H9 (cell line): ENCODE data around the gene SPTLC1. TPM values are rescaled to one million over a fixed set of nuclear protein-coding genes. Genes with fewer than 3 reads are reported as not detected.
A peak's percentile ranks its signal among the peaks of the same experiment; 100 is the strongest.

Experiments
- DNase-seq: peaks from one replicate; pipeline ENCODE4 v3.0.0-alpha.2; 2017
- H2AFZ ChIP-seq: one replicate; pipeline ENCODE4 v1.6.1; 2013; ENCODE audit warnings: mild to moderate bottlenecking, low read length, control low read depth, moderate library complexity
- H2AK5ac ChIP-seq: 2 replicates; pipeline ENCODE4 v1.6.1; 2013; ENCODE audit warnings: low read length, control low read depth, mixed read lengths; ENCODE audit not compliant: insufficient read length
- H2BK120ac ChIP-seq: one replicate; pipeline ENCODE4 v1.6.1; 2013; ENCODE audit warnings: low read depth, mild to moderate bottlenecking, low read length, control low read depth, inconsistent platforms; ENCODE audit not compliant: poor library complexity, severe bottlenecking
- H2BK12ac ChIP-seq: 2 replicates; pipeline ENCODE4 v1.6.1; 2013; ENCODE audit warnings: low read length, control low read depth, mixed read lengths, low read depth; ENCODE audit not compliant: insufficient read length
- H2BK15ac ChIP-seq: 2 replicates; pipeline ENCODE4 v1.6.1; 2013; ENCODE audit warnings: low read depth, low read length, control low read depth
- H2BK20ac ChIP-seq: one replicate; pipeline ENCODE4 v1.6.1; 2013; ENCODE audit warnings: low read depth, mild to moderate bottlenecking, low read length, control low read depth, inconsistent platforms; ENCODE audit not compliant: poor library complexity, severe bottlenecking
- H2BK5ac ChIP-seq: 2 replicates; pipeline ENCODE4 v1.6.1; 2013; ENCODE audit warnings: low read length, control low read depth, mixed read lengths; ENCODE audit not compliant: insufficient read length
- H3K14ac ChIP-seq: 2 replicates; pipeline ENCODE4 v1.6.1; 2013; ENCODE audit warnings: low read length, control low read depth; ENCODE audit not compliant: insufficient read depth
- H3K18ac ChIP-seq: 2 replicates; pipeline ENCODE4 v1.6.1; 2013; ENCODE audit warnings: low read depth, mild to moderate bottlenecking, mixed read lengths, low read length, control low read depth; ENCODE audit not compliant: insufficient read length
- H3K23ac ChIP-seq: 2 replicates; pipeline ENCODE4 v1.6.1; 2013; ENCODE audit warnings: low read length, control low read depth, mixed read lengths, low read depth; ENCODE audit not compliant: insufficient read length
- H3K23me2 ChIP-seq: 2 replicates; pipeline ENCODE4 v1.6.1; 2013; ENCODE audit warnings: low read depth, mild to moderate bottlenecking, mixed read lengths, low read length, control low read depth; ENCODE audit not compliant: insufficient read length, poor library complexity, severe bottlenecking
- H3K27ac ChIP-seq: 2 replicates; pipeline ENCODE4 v1.5.1; 2013; ENCODE audit warnings: low read length, control low read depth, mixed read lengths, low read depth; ENCODE audit not compliant: insufficient read length
- H3K27me3 ChIP-seq: 2 replicates; pipeline ENCODE4 v1.6.1; 2013; ENCODE audit warnings: low read length, control low read depth, inconsistent platforms; ENCODE audit not compliant: insufficient read depth
- H3K4ac ChIP-seq: 2 replicates; pipeline ENCODE4 v1.6.1; 2013; ENCODE audit warnings: low read depth, mild to moderate bottlenecking, control low read depth, inconsistent platforms, low read length, moderate library complexity
- H3K4me1 ChIP-seq: 2 replicates; pipeline ENCODE4 v1.6.1; 2013; ENCODE audit warnings: low read length, control low read depth, inconsistent platforms; ENCODE audit not compliant: insufficient read depth
- H3K4me2 ChIP-seq: 2 replicates; pipeline ENCODE4 v1.6.1; 2013; ENCODE audit warnings: low read length, control low read depth, mixed read lengths; ENCODE audit not compliant: insufficient read length, insufficient read depth
- H3K56ac ChIP-seq: 2 replicates; pipeline ENCODE4 v1.6.1; 2013; ENCODE audit warnings: low read depth, mild to moderate bottlenecking, mixed read lengths, low read length, control low read depth; ENCODE audit not compliant: insufficient read length
- H3K79me1 ChIP-seq: 2 replicates; pipeline ENCODE4 v1.6.1; 2013; ENCODE audit warnings: low read depth, mild to moderate bottlenecking, moderate library complexity, low read length, control low read depth, inconsistent platforms; ENCODE audit not compliant: insufficient read depth, poor library complexity, severe bottlenecking
- H3K79me2 ChIP-seq: 2 replicates; pipeline ENCODE4 v1.6.1; 2013; ENCODE audit warnings: low read length, control low read depth, inconsistent platforms; ENCODE audit not compliant: insufficient read depth
- H3K9ac ChIP-seq: 2 replicates; pipeline ENCODE4 v1.6.1; 2013; ENCODE audit warnings: low read length, control low read depth, mixed read lengths; ENCODE audit not compliant: insufficient read length; ENCODE audit errors: extremely low read depth
- H3K9me3 ChIP-seq: one replicate; pipeline ENCODE4 v1.6.1; 2013; ENCODE audit warnings: low read depth, low read length, inconsistent platforms; ENCODE audit not compliant: control insufficient read depth
- H3T11ph ChIP-seq: one replicate; pipeline ENCODE4 v1.6.1; 2013; ENCODE audit warnings: mild to moderate bottlenecking, low read length, control low read depth, inconsistent platforms
- H4K20me1 ChIP-seq: one replicate; pipeline ENCODE4 v1.6.1; 2013; ENCODE audit not compliant: control insufficient read depth, insufficient read length, insufficient read depth
- H4K5ac ChIP-seq: 2 replicates; pipeline ENCODE4 v1.6.1; 2013; ENCODE audit warnings: low read depth, mild to moderate bottlenecking, mixed read lengths, low read length, control low read depth; ENCODE audit not compliant: insufficient read length
- H4K8ac ChIP-seq: replicated peaks from 2 replicates; pipeline ENCODE4 v1.6.1; 2013; ENCODE audit warnings: low read length, control low read depth, mixed read lengths, low read depth; ENCODE audit not compliant: insufficient read length
- H4K91ac ChIP-seq: 2 replicates; pipeline ENCODE4 v1.6.1; 2013; ENCODE audit warnings: low read depth, mild to moderate bottlenecking, moderate library complexity, mixed read lengths, low read length, control low read depth; ENCODE audit not compliant: insufficient read length
- H3K27ac Mint-ChIP-seq, 3 experiments: 2 replicates in 2 of 3; 3 replicates in 1 of 3; pipeline ENCODE4 v1.8.0; 2020 to 2021; ENCODE audit warnings: mixed read lengths in 3 of 3, mild to moderate bottlenecking in 1 of 3, moderate library complexity in 1 of 3
- H3K27me3 Mint-ChIP-seq: 2 replicates; pipeline ENCODE4 v1.8.0; 2021; ENCODE audit warnings: low read depth, mild to moderate bottlenecking, moderate library complexity, mixed read lengths
- H3K36me3 Mint-ChIP-seq, 3 experiments: 2 replicates in 2 of 3; 3 replicates in 1 of 3; pipeline ENCODE4 v1.8.0; 2020 to 2021; ENCODE audit warnings: low read depth in 3 of 3, mixed read lengths in 3 of 3; ENCODE audit not compliant: insufficient read depth in 1 of 3
- H3K4me1 Mint-ChIP-seq, 2 experiments: 2 replicates each; pipeline ENCODE4 v1.8.0; 2020; ENCODE audit warnings: mixed read lengths in 2 of 2
- H3K4me3 Mint-ChIP-seq, 2 experiments: 2 replicates in 1 of 2; 3 replicates in 1 of 2; pipeline ENCODE4 v1.8.0; 2020 to 2021; ENCODE audit warnings: mild to moderate bottlenecking in 2 of 2, mixed read lengths in 2 of 2, moderate library complexity in 1 of 2
- H3K9me3 Mint-ChIP-seq, 2 experiments: 2 replicates in 1 of 2; 3 replicates in 1 of 2; pipeline ENCODE4 v1.8.0; 2020; ENCODE audit warnings: mild to moderate bottlenecking in 2 of 2, mixed read lengths in 2 of 2, moderate library complexity in 1 of 2
- CTCF ChIP-seq: fragments of 200-600 bp; sonication (generic); conservative IDR thresholded peaks from 3 replicates; pipeline ENCODE4 v1.8.0; 2021; ENCODE audit warnings: antibody characterized with exemption, mild to moderate bottlenecking
- WGBS: extraction: QIAGEN DNeasy Blood & Tissue Kit; methylation state at CpG from one replicate; pipeline ENCODE4 v1.1.7; 2013; ENCODE audit warnings: missing lambda C conversion rate, low lambda C conversion rate, mixed read lengths; ENCODE audit not compliant: insufficient read length; ENCODE audit errors: extremely low coverage; 5-methylcytosine and 5-hydroxymethylcytosine counted together
- total RNA-seq: library from RNA; stranded (reverse); gene quantifications from 2 replicates; pipeline ENCODE4 v1.2.1, GENCODE V29; 2021

Gene SPTLC1
- total RNA-seq, 1 experiment from 2014 or later, result 73.5 TPM

- H3K27me3 Mint-ChIP-seq, result no peaks in the 10 kb centered on the region
- H2AFZ ChIP-seq, result no peak overlapping the region
- H3K9me3 ChIP-seq, result no peaks in the 10 kb centered on the region
- H3K79me1 ChIP-seq, result no peaks in the 10 kb centered on the region
- H3K4me3 Mint-ChIP-seq, result no peak overlapping the region
- H2BK5ac ChIP-seq, result no peak overlapping the region
- no CpG with 5 or more reads among the region's 4 CpGs for WGBS
- H4K20me1 ChIP-seq, result no peaks in the 10 kb centered on the region
- no peak overlapping the region for H2BK15ac ChIP-seq
- no peak overlapping the region for H3K9ac ChIP-seq
- no peak overlapping the region for H2BK20ac ChIP-seq
- H3K27ac Mint-ChIP-seq, result no peak overlapping the region; a peak in 1 of 7 replicates
- no peaks in the 10 kb centered on the region for H3K9me3 Mint-ChIP-seq
- H2AK5ac ChIP-seq, result no peak overlapping the region
- H3K27me3 ChIP-seq, result no peaks in the 10 kb centered on the region
- no peak overlapping the region for H3K4ac ChIP-seq
- no peak overlapping the region for H3K27ac ChIP-seq
- peak; percentile 62 for TF ChIP-seq CTCF
- H3K56ac ChIP-seq, result no peak overlapping the region
- no peak for DNase-seq
- no peak overlapping the region for H3K14ac ChIP-seq
- no peak overlapping the region for H4K8ac ChIP-seq
- no peaks in the 10 kb centered on the region for H3K4me1 ChIP-seq
- no peak overlapping the region for H3T11ph ChIP-seq
- H4K91ac ChIP-seq, result no peak overlapping the region
- no peak overlapping the region for H4K5ac ChIP-seq
- no peak overlapping the region for H3K18ac ChIP-seq
- H2BK120ac ChIP-seq, result no peak overlapping the region
- no peak overlapping the region for H3K23ac ChIP-seq
- no peak overlapping the region for H3K4me2 ChIP-seq
- no peak overlapping the region for H2BK12ac ChIP-seq
- H3K79me2 ChIP-seq, result no peaks in the 10 kb centered on the region
- no peaks in the 10 kb centered on the region for H3K23me2 ChIP-seq
- no peaks in the 10 kb centered on the region for H3K4me1 Mint-ChIP-seq
- H3K36me3 Mint-ChIP-seq, result peaks cover 14 to 27% (median 21%) of the 10 kb centered on the region in 3 experiments
Measured at GRCh38 chr9:92029553-92029952, 85.7 kb downstream of the SPTLC1 start.
